Liver (tissue), 3 donors: ENCODE measurements around the gene SFXN2.

Experiments
- FOXA1 ChIP-seq: IDR thresholded peaks from 2 replicates; pipeline ENCODE4 v1.6.1; 2016; ENCODE audit warnings: antibody characterized with exemption
- GABPA ChIP-seq, 2 donors: IDR thresholded peaks in 1 of 2; conservative IDR thresholded peaks in 1 of 2; 2 replicates each; pipeline ENCODE4 v1.6.1; 2016; ENCODE audit warnings: antibody characterized with exemption in 2 of 2, mild to moderate bottlenecking in 1 of 2, moderate library complexity in 1 of 2
- JUND ChIP-seq, 2 donors: IDR thresholded peaks; 2 replicates each; pipeline ENCODE4 v1.6.1; 2016; ENCODE audit warnings: antibody characterized with exemption in 2 of 2
- RAD21 ChIP-seq, 2 donors: IDR thresholded peaks; 2 replicates each; pipeline ENCODE4 v1.6.1; 2016; ENCODE audit warnings: antibody characterized with exemption in 2 of 2, mild to moderate bottlenecking in 2 of 2
- SP1 ChIP-seq: IDR thresholded peaks from 2 replicates; pipeline ENCODE4 v1.6.1; 2018; ENCODE audit warnings: antibody characterized with exemption, mild to moderate bottlenecking
- TAF1 ChIP-seq: conservative IDR thresholded peaks from 2 replicates; pipeline ENCODE4 v1.6.1; 2016; ENCODE audit warnings: antibody characterized with exemption, mild to moderate bottlenecking
- YY1 ChIP-seq: IDR thresholded peaks from 2 replicates; pipeline ENCODE4 v1.6.1; 2016; ENCODE audit warnings: antibody characterized with exemption, mild to moderate bottlenecking
- TF ChIP-seq, protein P1 (sequence below): fragments of 150-350 bp; IDR thresholded peaks from 2 replicates; pipeline ENCODE4 v1.5.1; 2017; ENCODE audit warnings: improper control_type of control experiment, low read depth, low read length; ENCODE audit not compliant: missing input control
- TF ChIP-seq, protein P2 (sequence below): IDR thresholded peaks from 2 replicates; pipeline ENCODE4 v1.6.1; 2016; ENCODE audit warnings: antibody characterized with exemption
- TF ChIP-seq, protein P3 (sequence below): IDR thresholded peaks from 2 replicates; pipeline ENCODE4 v1.6.1; 2016; ENCODE audit warnings: antibody characterized with exemption, mild to moderate bottlenecking
- donor health status: healthy.
- donor health status: healthy.

DNA sequence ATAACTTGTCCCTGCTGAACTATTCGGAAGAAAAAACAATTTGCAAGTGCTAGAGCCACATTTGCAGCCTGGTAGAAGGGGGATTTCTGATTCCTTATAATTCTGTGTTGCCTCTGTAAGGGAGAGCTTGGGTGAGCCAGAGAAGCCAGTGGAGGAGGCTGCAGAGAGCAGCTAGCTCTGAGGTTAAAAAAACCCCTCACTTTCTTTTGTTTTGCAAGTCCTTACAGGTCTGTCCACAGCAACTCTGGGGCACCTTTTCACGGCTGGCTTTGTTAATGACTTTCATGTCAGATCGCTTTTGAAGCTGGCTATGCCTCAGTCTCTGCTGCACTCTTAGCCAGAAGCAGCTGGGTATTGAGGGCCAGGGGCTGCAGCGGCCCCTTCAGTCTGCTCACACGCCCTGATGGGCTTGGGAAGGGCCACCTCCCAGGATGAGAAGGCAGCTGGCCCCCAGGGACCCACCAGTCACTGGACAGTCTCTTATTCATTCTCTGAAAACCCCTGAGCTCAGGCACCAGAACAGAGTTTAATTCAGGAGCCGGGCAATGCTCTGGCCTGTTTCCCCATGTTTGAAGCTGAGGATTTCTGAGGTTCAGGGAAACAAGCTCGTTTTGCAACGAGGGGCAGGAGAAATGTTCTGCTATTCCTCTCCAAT, 39.3 kb upstream of the SFXN2 start:
- no peak for TF ChIP-seq FOXA1
- TF ChIP-seq, protein P1, sequence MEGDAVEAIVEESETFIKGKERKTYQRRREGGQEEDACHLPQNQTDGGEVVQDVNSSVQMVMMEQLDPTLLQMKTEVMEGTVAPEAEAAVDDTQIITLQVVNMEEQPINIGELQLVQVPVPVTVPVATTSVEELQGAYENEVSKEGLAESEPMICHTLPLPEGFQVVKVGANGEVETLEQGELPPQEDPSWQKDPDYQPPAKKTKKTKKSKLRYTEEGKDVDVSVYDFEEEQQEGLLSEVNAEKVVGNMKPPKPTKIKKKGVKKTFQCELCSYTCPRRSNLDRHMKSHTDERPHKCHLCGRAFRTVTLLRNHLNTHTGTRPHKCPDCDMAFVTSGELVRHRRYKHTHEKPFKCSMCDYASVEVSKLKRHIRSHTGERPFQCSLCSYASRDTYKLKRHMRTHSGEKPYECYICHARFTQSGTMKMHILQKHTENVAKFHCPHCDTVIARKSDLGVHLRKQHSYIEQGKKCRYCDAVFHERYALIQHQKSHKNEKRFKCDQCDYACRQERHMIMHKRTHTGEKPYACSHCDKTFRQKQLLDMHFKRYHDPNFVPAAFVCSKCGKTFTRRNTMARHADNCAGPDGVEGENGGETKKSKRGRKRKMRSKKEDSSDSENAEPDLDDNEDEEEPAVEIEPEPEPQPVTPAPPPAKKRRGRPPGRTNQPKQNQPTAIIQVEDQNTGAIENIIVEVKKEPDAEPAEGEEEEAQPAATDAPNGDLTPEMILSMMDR, result no peak
- TF ChIP-seq, protein P2, sequence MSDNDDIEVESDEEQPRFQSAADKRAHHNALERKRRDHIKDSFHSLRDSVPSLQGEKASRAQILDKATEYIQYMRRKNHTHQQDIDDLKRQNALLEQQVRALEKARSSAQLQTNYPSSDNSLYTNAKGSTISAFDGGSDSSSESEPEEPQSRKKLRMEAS, result no peak
- TF ChIP-seq TAF1, result no peak
- TF ChIP-seq SP1, result no peak
- no peak for TF ChIP-seq YY1
- TF ChIP-seq JUND (IDR thresholded peaks at IDR 0.05), result no peak
- no peak for TF ChIP-seq RAD21 (IDR thresholded peaks at IDR 0.05)
- no peak for TF ChIP-seq GABPA (IDR thresholded peaks at IDR 0.05 in 1 of 2, conservative IDR thresholded peaks at IDR 0.05 in 1 of 2)
- TF ChIP-seq, protein P3, sequence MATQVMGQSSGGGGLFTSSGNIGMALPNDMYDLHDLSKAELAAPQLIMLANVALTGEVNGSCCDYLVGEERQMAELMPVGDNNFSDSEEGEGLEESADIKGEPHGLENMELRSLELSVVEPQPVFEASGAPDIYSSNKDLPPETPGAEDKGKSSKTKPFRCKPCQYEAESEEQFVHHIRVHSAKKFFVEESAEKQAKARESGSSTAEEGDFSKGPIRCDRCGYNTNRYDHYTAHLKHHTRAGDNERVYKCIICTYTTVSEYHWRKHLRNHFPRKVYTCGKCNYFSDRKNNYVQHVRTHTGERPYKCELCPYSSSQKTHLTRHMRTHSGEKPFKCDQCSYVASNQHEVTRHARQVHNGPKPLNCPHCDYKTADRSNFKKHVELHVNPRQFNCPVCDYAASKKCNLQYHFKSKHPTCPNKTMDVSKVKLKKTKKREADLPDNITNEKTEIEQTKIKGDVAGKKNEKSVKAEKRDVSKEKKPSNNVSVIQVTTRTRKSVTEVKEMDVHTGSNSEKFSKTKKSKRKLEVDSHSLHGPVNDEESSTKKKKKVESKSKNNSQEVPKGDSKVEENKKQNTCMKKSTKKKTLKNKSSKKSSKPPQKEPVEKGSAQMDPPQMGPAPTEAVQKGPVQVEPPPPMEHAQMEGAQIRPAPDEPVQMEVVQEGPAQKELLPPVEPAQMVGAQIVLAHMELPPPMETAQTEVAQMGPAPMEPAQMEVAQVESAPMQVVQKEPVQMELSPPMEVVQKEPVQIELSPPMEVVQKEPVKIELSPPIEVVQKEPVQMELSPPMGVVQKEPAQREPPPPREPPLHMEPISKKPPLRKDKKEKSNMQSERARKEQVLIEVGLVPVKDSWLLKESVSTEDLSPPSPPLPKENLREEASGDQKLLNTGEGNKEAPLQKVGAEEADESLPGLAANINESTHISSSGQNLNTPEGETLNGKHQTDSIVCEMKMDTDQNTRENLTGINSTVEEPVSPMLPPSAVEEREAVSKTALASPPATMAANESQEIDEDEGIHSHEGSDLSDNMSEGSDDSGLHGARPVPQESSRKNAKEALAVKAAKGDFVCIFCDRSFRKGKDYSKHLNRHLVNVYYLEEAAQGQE, result no peak
